GM10266 (cell line): ENCODE measurements around the gene CASR.

Experiments used
- DNase-seq: peaks from one replicate; pipeline ENCODE4 v3.0.0; 2012; ENCODE audit errors: extremely low spot score
- CTCF ChIP-seq: IDR thresholded peaks from 2 replicates; pipeline ENCODE4 v1.5.1; 2012; ENCODE audit warnings: mild to moderate bottlenecking, low read depth; ENCODE audit not compliant: control insufficient read depth, insufficient read depth; ENCODE audit errors: missing control alignments

The CASR gene

GRCh38 chr3:122215592-122216298, 32.3 kb downstream of the CASR start:
- no peak for DNase-seq
- no peak for TF ChIP-seq CTCF

DNA sequence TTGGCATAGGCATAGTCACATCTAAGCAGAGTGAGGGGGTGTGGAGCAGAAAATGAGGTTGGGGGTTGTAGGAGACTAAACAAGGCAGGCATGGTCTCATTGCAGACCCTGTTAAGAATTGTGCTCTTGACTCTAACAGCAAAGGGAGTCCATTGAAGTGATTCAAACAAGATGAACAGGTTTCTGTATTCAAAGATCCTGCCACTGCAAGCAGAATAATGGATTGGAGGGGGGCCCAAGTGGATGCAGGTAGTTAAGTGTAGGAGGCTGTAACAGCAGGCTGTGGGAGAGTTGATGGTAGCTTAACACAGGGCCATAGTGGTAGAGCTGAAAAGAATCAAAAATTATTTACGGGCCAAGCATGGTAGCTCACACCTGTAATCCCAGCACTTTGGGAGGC, 34.4 kb downstream of the CASR start:
- no peak for TF ChIP-seq CTCF
- no peak for DNase-seq

DNA sequence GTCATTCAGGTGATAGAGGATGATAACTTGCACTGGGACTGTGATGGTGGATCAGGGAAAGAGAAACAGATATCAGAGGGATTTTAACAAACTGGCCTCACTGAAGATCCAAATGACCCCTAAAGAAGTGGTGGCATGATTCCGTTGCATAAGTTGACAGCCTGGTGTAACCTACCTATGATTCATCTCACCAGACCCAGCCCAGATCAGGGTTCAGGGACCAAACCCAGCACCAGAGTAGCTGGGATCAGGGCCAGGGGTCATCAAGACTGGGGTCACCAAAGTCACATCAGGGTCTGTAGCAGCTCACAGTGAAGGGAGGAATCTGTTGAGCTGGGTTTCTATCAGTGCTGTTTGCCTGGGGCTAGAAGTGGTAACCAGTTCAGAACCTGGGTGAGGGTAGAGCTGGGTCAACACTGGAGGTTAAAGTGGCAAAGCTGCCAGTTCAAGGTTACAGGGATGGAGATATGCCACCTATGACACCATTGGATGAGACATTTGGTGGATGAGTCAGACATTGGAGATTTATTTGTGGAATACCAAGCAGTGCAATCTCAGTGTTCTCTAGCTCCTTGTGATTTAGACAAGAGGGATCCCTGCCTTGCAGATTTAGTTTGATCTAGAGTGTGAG, 35.9 kb downstream of the CASR start:
- TF ChIP-seq CTCF = no peak
- DNase-seq = no peak

- TF ChIP-seq CTCF = no peak
- DNase-seq = no peak
Measured at GRCh38 chr3:122227036-122227781, 43.7 kb downstream of the CASR start.

DNA sequence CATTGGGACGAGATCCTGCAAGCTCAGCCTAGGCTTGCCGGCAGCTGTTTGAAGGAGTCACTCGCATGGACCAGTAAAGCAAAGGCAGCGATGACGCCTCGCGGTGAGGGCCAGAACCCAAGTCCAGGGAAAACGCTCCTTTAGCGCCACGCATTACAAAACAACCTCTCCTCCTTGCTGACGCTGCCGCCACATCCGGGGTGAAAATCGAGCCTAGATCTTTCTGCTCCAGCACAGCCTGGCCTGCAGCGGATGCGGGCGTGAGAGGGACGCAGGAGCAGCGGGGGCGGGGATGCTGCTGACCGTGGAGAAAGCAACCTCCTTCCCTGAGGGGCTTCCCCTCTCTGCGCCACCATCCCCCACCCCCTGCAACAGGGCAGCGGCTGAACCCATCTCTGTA, 46.7 kb downstream of the CASR start:
- TF ChIP-seq CTCF = no peak
- no peak for DNase-seq

- DNase-seq = no peak
- TF ChIP-seq CTCF = no peak
Measured at GRCh38 chr3:122231465-122232157, 48.1 kb downstream of the CASR start.
